HG02970 (cell line): ENCODE data around the gene MYLK2.
"Not testable (repeated sequence)": the region's sequence is repeated elsewhere in the genome, so short reads cannot be mapped to it uniquely, and the experiment has no call there.

Source experiments
- ATAC-seq: cut with Tn5 transposase; IDR thresholded peaks from one replicate; pipeline ENCODE4 v1.9.1; 2021; ENCODE audit warnings: mild to moderate bottlenecking, moderate library complexity, moderate number of reproducible peaks; ENCODE audit not compliant: unreplicated experiment, low FRiP score

MYLK2 gene

DNA sequence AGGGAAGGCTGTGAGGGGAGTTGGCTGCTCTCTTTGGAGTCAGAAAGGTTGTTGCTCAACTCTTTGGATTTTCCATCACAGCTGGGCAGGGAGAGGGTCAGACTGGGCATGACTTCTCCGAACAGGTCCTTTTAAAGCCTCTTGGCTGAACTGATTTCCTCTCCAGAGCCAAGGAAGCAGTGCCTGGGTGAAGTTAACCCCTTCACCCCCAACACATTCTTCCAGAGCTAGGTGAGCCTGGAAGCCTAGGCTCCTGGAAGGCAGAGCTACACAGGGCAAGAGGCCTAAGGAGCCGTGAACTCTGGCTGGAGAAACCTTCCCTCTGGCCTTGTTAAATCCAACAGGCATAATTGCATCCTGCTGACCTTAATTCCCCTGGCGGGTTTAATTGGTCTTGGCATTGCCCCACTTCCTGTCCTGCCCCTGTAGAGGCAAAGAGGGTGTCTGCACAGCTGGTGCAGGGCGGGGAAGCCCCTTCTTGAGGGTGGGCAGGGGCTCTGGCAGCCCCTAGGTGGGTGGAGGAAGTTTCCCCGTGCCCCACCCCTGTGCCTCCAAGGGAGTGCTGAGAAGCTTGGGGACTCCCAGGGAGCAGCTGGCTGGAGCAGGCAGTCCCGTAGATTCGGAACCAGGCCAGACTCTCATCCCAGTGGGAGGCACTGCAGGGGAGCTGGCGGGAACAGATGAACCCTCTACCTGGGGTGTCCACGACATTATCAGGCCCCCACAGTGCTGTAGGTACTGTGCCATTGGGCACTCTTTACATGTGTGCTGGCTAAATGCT lies 3.6 kb upstream of the MYLK2 start:
- no peak for ATAC-seq

GRCh38 chr20:31816221-31816620 lies 2.9 kb upstream of the MYLK2 start:
- no peak for ATAC-seq

DNA sequence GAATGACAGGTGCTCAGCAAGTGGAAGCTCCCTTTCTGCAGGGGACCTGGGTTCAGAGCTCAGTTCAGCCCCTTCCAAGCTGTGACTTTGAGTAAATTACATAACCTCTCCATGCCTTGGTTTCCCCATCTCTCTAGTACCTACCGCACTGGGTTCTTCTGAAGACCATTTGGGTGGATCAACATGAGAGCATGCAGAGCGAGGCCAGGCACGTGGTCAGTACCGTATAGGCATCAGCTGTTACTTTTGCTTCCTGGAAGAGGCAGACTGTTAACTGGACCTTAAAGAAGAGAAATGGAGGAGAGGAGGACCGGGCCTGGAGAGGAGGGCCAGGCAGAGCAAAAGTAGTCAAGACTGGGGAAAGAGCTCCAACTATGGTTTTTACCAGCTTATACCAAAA lies 1.7 kb upstream of the MYLK2 start:
- ATAC-seq: no peak

- no peak for ATAC-seq
These were observed 714 bp upstream of the MYLK2 start for GRCh38 chr20:31818376-31818908.

DNA sequence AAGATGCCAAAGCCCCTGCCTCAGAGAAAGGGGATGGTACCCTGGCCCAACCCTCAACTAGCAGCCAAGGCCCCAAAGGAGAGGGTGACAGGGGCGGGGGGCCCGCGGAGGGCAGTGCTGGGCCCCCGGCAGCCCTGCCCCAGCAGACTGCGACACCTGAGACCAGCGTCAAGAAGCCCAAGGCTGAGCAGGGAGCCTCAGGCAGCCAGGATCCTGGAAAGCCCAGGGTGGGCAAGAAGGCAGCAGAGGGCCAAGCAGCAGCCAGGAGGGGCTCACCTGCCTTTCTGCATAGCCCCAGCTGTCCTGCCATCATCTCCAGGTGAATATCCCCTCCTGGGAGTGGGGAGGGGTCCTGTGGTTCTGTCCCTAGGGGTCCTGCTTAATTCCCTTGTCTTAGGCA lies 1.1 kb downstream of the MYLK2 start:
- no peak for ATAC-seq

GRCh38 chr20:31821427-31821826 lies 2.3 kb downstream of the MYLK2 start:
- ATAC-seq: no peak

DNA sequence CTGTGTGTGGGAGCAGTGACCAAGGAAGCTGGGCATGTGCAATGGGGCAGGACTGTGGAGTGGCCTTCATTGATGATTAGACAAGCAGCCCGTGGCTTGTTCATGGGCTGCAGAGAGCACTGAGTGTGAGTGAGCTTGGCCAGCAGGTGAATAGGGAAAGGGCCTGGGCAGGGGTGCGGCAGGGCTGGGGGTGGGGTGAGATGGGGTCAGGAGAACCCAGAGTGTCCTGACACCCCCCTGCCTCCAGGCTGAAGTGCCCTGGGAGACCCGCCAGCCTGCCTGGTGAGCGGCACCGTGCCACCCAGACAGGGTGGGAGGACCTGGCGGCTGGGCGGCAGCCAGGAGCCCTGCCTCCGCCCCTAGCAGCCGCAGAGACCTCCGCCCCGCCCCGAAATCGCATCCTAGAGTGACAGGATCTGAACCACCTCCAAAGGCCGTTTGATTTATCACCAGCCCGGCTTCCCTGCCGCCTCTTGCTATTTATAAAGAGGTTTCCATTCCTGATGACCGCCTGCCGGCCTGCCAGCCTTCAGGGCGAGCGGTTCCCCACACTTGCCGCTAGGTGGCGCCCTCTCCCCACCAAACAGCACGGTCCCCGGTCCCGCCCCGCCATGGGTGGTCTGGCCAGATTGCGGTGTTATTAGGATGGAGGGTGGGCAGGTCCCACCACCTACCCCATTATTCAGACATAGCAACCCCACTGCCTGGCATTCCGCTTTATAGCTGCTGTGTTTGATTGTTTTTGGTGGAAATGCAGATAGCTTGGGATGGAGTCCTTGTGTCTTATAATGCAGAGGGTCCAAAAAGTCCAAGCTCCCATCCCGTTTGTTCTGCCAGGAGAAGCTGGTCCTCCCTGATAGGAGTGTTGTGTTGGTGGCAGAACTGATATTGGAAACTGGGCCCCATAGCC lies 3.5 kb downstream of the MYLK2 start:
- no peak for ATAC-seq

GRCh38 chr20:31823360-31824124 lies 4.4 kb downstream of the MYLK2 start:
- ATAC-seq: no peak

- no peak for ATAC-seq
These were observed 4.9 kb downstream of the MYLK2 start for GRCh38 chr20:31824125-31824485.

- no peak for ATAC-seq
These were observed 5.6 kb downstream of the MYLK2 start for GRCh38 chr20:31824554-31825313.

DNA sequence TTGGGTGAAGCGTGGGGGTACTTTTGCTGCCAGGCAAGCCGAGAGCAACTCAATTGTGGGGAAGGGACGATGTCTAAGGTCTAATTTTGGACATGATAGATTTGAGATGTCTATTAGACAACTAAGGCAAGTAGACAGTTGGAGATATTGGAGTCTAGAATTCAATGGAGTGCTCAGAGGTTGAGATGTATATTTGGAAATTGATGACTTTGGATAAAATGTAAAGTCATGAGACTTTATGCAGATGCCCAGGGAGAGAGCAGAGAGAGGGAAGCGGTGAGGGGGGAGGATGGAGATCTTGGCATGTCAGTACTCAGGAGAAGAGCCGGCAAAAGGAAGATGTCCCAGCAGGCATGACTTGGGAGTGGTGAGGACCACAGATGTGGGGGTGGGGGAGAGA lies 6.9 kb downstream of the MYLK2 start:
- ATAC-seq: no peak

DNA sequence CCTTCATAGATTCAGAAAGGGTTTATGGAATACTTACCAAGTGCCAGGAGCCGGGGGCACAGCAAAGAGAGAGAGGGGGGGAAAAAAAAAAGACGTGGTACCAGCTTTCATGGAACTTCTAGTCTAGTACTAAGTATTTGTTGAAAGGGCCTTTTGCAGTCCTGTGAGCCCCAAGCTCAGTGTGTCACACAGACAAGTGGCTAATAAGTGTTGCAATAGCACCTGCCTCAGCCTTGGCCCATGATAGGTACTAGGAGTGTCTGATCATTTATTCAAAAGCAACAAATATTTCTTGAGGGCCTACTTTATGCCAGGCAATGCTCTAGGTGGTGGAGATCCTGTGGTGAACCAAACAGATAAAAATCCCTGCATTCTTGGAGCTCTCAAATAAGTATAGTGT lies 7.9 kb downstream of the MYLK2 start:
- ATAC-seq: no peak

- not testable (repeated sequence) for ATAC-seq
These were observed 8.9 kb downstream of the MYLK2 start for GRCh38 chr20:31828016-31828415.

DNA sequence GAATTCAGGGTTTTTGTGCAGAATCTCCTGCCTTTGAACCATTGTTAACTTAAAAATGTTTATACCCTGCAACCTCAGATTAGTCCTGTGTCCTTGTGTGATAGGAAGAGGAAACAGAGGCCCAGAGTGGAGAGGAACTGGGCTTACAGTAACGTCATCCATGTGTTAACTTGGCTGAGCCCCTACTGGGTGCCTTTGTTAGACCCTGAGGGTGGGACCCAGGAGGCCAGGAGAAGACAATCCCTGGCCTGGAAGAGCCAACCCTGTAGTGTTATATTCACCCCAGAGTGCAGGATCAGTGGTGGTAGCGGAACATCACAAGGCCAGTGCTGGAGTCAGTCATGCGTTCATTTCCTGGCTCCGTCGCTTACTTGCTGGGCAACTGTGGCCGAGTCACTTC lies 10.6 kb downstream of the MYLK2 start:
- no peak for ATAC-seq

GRCh38 chr20:31830406-31830981 lies 11.3 kb downstream of the MYLK2 start:
- no peak for ATAC-seq

GRCh38 chr20:31831211-31831610 lies 12.1 kb downstream of the MYLK2 start:
- no peak for ATAC-seq

GRCh38 chr20:31831771-31832306 lies 12.7 kb downstream of the MYLK2 start:
- ATAC-seq: no peak

DNA sequence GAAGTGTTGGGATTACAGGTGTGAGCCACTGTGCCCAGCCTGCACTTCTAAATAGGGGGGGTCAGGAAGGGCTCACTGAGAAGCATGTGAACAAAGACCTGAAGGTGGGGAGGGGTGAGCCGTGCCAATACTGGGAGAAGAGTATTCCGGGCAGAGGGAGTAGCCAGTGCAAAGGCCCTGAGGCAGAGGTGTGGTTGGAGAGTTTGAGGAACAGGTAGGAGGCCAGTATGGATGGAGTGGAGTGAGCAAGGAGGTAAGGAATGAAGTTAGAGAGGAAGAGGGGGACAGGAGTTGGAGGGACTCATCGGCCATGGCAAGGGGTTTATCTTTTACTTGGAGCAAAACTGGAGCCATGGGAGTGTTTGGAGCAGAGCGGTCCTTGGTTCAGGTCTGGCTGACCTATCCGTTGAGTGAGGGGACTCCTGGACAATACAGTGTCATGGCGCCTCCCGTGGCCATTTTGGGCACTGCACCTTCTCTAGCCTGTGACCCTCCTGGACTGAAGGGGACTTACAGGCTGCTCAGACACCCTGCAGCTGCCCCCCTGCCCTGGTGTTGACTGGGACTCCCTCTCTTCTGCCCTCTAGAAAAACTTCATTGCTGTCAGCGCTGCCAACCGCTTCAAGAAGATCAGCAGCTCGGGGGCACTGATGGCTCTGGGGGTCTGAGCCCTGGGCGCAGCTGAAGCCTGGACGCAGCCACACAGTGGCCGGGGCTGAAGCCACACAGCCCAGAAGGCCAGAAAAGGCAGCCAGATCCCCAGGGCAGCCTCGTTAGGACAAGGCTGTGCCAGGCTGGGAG lies 14.2 kb downstream of the MYLK2 start:
- ATAC-seq: no peak
